Breast epithelium (tissue), 4 donors: ENCODE results near the gene SYCP2L. TPM values are rescaled to one million over a fixed set of nuclear protein-coding genes. Genes with fewer than 3 reads are reported as not detected.

Experiments
- DNase-seq, 2 donors: peaks; one replicate each; pipeline ENCODE4 v3.0.0-alpha.2; 2019; ENCODE audit warnings: low spot score in 2 of 2
- H3K27ac ChIP-seq, 2 donors: fragments of 200-600 bp; sonication (generic) in 1 of 2; one replicate each; pipeline ENCODE4 v1.5.1; 2016 to 2019; ENCODE audit warnings: mild to moderate bottlenecking in 1 of 2
- H3K27me3 ChIP-seq, 2 donors: fragments of 200-600 bp; sonication (generic) in 1 of 2; one replicate each; pipeline versions ENCODE4 v1.5.1 to v1.6.0; 2017 to 2019; ENCODE audit warnings: control low read depth in 1 of 2, mild to moderate bottlenecking in 1 of 2
- H3K36me3 ChIP-seq: fragments of 200-600 bp; one replicate; pipeline ENCODE4 v1.5.1; 2019
- H3K4me1 ChIP-seq, 2 donors: fragments of 200-600 bp; sonication (generic); one replicate each; pipeline ENCODE4 v1.5.1; 2016 to 2019; ENCODE audit warnings: control low read depth in 1 of 2
- H3K4me3 ChIP-seq, 3 donors: fragments of 200-600 bp; sonication (generic); 1 replicate in 2 of 3; 2 replicates in 1 of 3; pipeline ENCODE4 v1.5.1; 2016 to 2019; ENCODE audit warnings: mild to moderate bottlenecking in 3 of 3, moderate library complexity in 2 of 3
- H3K9me3 ChIP-seq, 2 donors: fragments of 200-600 bp; sonication (generic) in 1 of 2; one replicate each; pipeline ENCODE4 v1.5.1; 2016 to 2019; ENCODE audit warnings: control low read depth in 1 of 2
- POLR2A ChIP-seq: fragments of 450-650 bp; IDR thresholded peaks from one replicate; pipeline ENCODE4 v1.6.1; 2016; ENCODE audit warnings: antibody characterized with exemption, mild to moderate bottlenecking, moderate library complexity
- POLR2AphosphoS5 ChIP-seq, 3 donors: sonication (generic); formaldehyde crosslinking; IDR thresholded peaks; one replicate each; pipeline ENCODE4 v1.6.1; 2017; ENCODE audit warnings: antibody characterized with exemption in 3 of 3
- intact Hi-C: fragments of 100-400 bp; cut with DNase I; formaldehyde crosslinking; loops from one replicate; pipeline ENCODE4 v1.15.1; 2023; ENCODE audit warnings: low total_unique reads
- total RNA-seq, 3 donors: library from RNA; depleted of rRNA; stranded (reverse); fragments of >200 nt; gene quantifications; one replicate each; pipeline ENCODE4 v1.1.0, GENCODE V29; 2016
- TF ChIP-seq, protein P1 (sequence below), 3 donors: fragments of 450-650 bp; IDR thresholded peaks; one replicate each; pipeline ENCODE4 v1.5.1; 2016 to 2017; ENCODE audit warnings: antibody characterized with exemption in 3 of 3, mild to moderate bottlenecking in 3 of 3, moderate library complexity in 3 of 3

Gene SYCP2L
- total RNA-seq, 3 donors from 2014 or later = 1.8 to 2.2 (median 2.0) TPM

GRCh38 chr6:10939840-10940239 is 53.0 kb downstream of the SYCP2L start:
- no peak overlapping the region for H3K27ac ChIP-seq
- no peaks in the 10 kb centered on the region for H3K36me3 ChIP-seq
- intact Hi-C loops = no loop called here
- no peak for TF ChIP-seq POLR2AphosphoS5 (IDR thresholded peaks at IDR 0.05)
- no peak for TF ChIP-seq POLR2A
- TF ChIP-seq, protein P1, sequence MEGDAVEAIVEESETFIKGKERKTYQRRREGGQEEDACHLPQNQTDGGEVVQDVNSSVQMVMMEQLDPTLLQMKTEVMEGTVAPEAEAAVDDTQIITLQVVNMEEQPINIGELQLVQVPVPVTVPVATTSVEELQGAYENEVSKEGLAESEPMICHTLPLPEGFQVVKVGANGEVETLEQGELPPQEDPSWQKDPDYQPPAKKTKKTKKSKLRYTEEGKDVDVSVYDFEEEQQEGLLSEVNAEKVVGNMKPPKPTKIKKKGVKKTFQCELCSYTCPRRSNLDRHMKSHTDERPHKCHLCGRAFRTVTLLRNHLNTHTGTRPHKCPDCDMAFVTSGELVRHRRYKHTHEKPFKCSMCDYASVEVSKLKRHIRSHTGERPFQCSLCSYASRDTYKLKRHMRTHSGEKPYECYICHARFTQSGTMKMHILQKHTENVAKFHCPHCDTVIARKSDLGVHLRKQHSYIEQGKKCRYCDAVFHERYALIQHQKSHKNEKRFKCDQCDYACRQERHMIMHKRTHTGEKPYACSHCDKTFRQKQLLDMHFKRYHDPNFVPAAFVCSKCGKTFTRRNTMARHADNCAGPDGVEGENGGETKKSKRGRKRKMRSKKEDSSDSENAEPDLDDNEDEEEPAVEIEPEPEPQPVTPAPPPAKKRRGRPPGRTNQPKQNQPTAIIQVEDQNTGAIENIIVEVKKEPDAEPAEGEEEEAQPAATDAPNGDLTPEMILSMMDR (IDR thresholded peaks at IDR 0.05) = no peak
- no peaks in the 10 kb centered on the region for H3K4me1 ChIP-seq
- H3K9me3 ChIP-seq = no peaks in the 10 kb centered on the region
- no peak overlapping the region for H3K4me3 ChIP-seq
- H3K27me3 ChIP-seq = no peaks in the 10 kb centered on the region
- no peak for DNase-seq

GRCh38 chr6:10945845-10946244 is 59.0 kb downstream of the SYCP2L start:
- DNase-seq = no peak
- Histone ChIP-seq H3K9me3 (no peaks in the 10 kb centered on the region), H3K4me1 (no peaks in the 10 kb centered on the region), H3K36me3 (no peaks in the 10 kb centered on the region), H3K27me3 (no peaks in the 10 kb centered on the region), H3K27ac (no peak overlapping the region), H3K4me3 (no peak overlapping the region)
- TF ChIP-seq, protein P1 (IDR thresholded peaks at IDR 0.05) = no peak
- TF ChIP-seq POLR2AphosphoS5 (IDR thresholded peaks at IDR 0.05) (no peak), POLR2A (no peak)
- intact Hi-C loops = no loop called here

GRCh38 chr6:10947966-10948365 is 61.1 kb downstream of the SYCP2L start:
- H3K9me3 ChIP-seq = no peaks in the 10 kb centered on the region
- no peak overlapping the region for H3K4me3 ChIP-seq
- H3K27ac ChIP-seq = no peak overlapping the region
- TF ChIP-seq POLR2AphosphoS5 (IDR thresholded peaks at IDR 0.05) (no peak), POLR2A (no peak)
- TF ChIP-seq, protein P1 (IDR thresholded peaks at IDR 0.05) = no peak
- H3K36me3 ChIP-seq = no peaks in the 10 kb centered on the region
- no peaks in the 10 kb centered on the region for H3K27me3 ChIP-seq
- intact Hi-C loops = no loop called here
- no peak for DNase-seq
- H3K4me1 ChIP-seq = no peaks in the 10 kb centered on the region

GRCh38 chr6:10949579-10950490 is 63.0 kb downstream of the SYCP2L start:
- H3K36me3 ChIP-seq = no peaks in the 10 kb centered on the region
- no peaks in the 10 kb centered on the region for H3K27me3 ChIP-seq
- no peak overlapping the region for H3K4me3 ChIP-seq
- no peak overlapping the region for H3K27ac ChIP-seq
- H3K9me3 ChIP-seq = no peaks in the 10 kb centered on the region
- H3K4me1 ChIP-seq = no peaks in the 10 kb centered on the region
- intact Hi-C loops = no loop called here
- TF ChIP-seq POLR2AphosphoS5 (IDR thresholded peaks at IDR 0.05) = no peak
- TF ChIP-seq POLR2A = no peak
- TF ChIP-seq, protein P1 (IDR thresholded peaks at IDR 0.05) = no peak
- DNase-seq = no peak

GRCh38 chr6:10951675-10952282 is 64.9 kb downstream of the SYCP2L start:
- Histone ChIP-seq H3K4me3 (no peak overlapping the region), H3K9me3 (no peaks in the 10 kb centered on the region), H3K36me3 (no peaks in the 10 kb centered on the region), H3K4me1 (no peaks in the 10 kb centered on the region), H3K27ac (no peak overlapping the region), H3K27me3 (no peaks in the 10 kb centered on the region)
- DNase-seq = no peak
- TF ChIP-seq, protein P1 (IDR thresholded peaks at IDR 0.05) = peak in 2 of 3 donors; percentile 34 to 39
- no peak for TF ChIP-seq POLR2A
- TF ChIP-seq POLR2AphosphoS5 (IDR thresholded peaks at IDR 0.05) = no peak
- intact Hi-C loops = no loop called here
